ENCODE data around the gene ZNF324. TPM values are rescaled to one million over a fixed set of nuclear protein-coding genes. Genes with fewer than 3 reads are reported as not detected.

Gene ZNF324
- total and polyA plus RNA-seq, 12 donors: 2.6 to 6.1 (median 4.8) TPM

GRCh38 chr19:58522709-58523108 lies 55.8 kb downstream of the ZNF324 start:
- DNase-seq (no peak), ATAC-seq (no peak)
- WGBS, 2 donors: 78 to 86% methylated on average over 3 of the region's 3 CpGs
- H3K27me3 ChIP-seq: no peaks in the 10 kb centered on the region
- intact Hi-C loops (cut with DNase I): no loop called here
- H3K4me1 ChIP-seq: peaks cover 8 to 25% (median 18%) of the 10 kb centered on the region in 9 donors
- H3K9me3 ChIP-seq: no peaks in the 10 kb centered on the region
- TF ChIP-seq CTCF (IDR thresholded peaks at IDR 0.05): no peak
- H3K36me3 ChIP-seq: no peaks in the 10 kb centered on the region
- no peak overlapping the region for H3K27ac ChIP-seq
- no peak overlapping the region for H3K4me3 ChIP-seq

Other genes with a start within 250 kb of the ZNF324 start
- gene ZNF544, start 238.2 kb upstream of the ZNF324 start, total RNA-seq: 10 to 100 TPM; 19.2 to 35.0 (median 23.7) TPM
- 10 to 100 TPM; 20.6 to 20.7 TPM for gene ZNF544, start 238.2 kb upstream of the ZNF324 start, polyA plus RNA-seq
- 1 to 10 TPM; 4.4 to 6.2 (median 5.6) TPM for gene ZNF8, start 188.1 kb upstream of the ZNF324 start, total RNA-seq
- gene ZNF8, start 188.1 kb upstream of the ZNF324 start, polyA plus RNA-seq: 1 to 10 TPM; 1.4 to 4.2 TPM
- 10 to 100 TPM; 14.4 to 28.7 (median 17.7) TPM for gene ERVK3-1, start 161.7 kb upstream of the ZNF324 start, total RNA-seq
- gene ERVK3-1, start 161.7 kb upstream of the ZNF324 start, polyA plus RNA-seq: 10 to 100 TPM; 28.6 to 57.5 TPM
- gene ZSCAN22, start 140.1 kb upstream of the ZNF324 start, total RNA-seq: 1 to 10 TPM; 1.2 to 2.1 (median 1.4) TPM
- under 1 TPM; 0.80 to 0.87 TPM for gene ZSCAN22, start 140.1 kb upstream of the ZNF324 start, polyA plus RNA-seq
- 1 to 10 TPM in 9 of 10 donors, under 1 TPM in 1; 0.80 to 5.5 (median 2.0) TPM for gene A1BG, start 113.6 kb upstream of the ZNF324 start, total RNA-seq
- 1 to 10 TPM; 9.6 TPM for gene A1BG, start 113.6 kb upstream of the ZNF324 start, polyA plus RNA-seq
- gene ZNF497, start 104.3 kb upstream of the ZNF324 start, total RNA-seq: under 1 TPM in 9 of 10 donors, not detected in 1; 0.14 to 0.73 (median 0.30) TPM
- gene ZNF497, start 104.3 kb upstream of the ZNF324 start, polyA plus RNA-seq: under 1 TPM; 0.22 to 0.33 TPM
- gene ZNF837, start 86.0 kb upstream of the ZNF324 start, total RNA-seq: under 1 TPM; 0.11 to 0.90 (median 0.41) TPM
- under 1 TPM; 0.36 to 0.88 TPM for gene ZNF837, start 86.0 kb upstream of the ZNF324 start, polyA plus RNA-seq
- gene RPS5, start 79.8 kb upstream of the ZNF324 start, total RNA-seq: 100 to 1,000 TPM; 360 to 610 (median 413) TPM
- gene RPS5, start 79.8 kb upstream of the ZNF324 start, polyA plus RNA-seq: 1,000 to 10,000 TPM in 1 of 2 donors, 100 to 1,000 TPM in 1; 430 to 2,053 TPM
- not detected for gene RNF225, start 71.4 kb upstream of the ZNF324 start, total RNA-seq
- gene RNF225, start 71.4 kb upstream of the ZNF324 start, polyA plus RNA-seq: not detected
- 10 to 100 TPM; 12.7 to 20.4 (median 17.6) TPM for gene ZNF584, start 58.4 kb upstream of the ZNF324 start, total RNA-seq
- gene ZNF584, start 58.4 kb upstream of the ZNF324 start, polyA plus RNA-seq: 10 to 100 TPM in 1 of 2 donors, 1 to 10 TPM in 1; 6.5 to 15.9 TPM
- 1 to 10 TPM; 3.6 to 6.7 (median 5.1) TPM for gene ZNF132, start 26.9 kb upstream of the ZNF324 start, total RNA-seq
- gene ZNF132, start 26.9 kb upstream of the ZNF324 start, polyA plus RNA-seq: 1 to 10 TPM; 1.1 to 1.3 TPM
- 1 to 10 TPM; 1.9 to 5.2 (median 3.2) TPM for gene ZNF324B, start 15.5 kb upstream of the ZNF324 start, total RNA-seq
- 1 to 10 TPM; 1.4 to 1.6 TPM for gene ZNF324B, start 15.5 kb upstream of the ZNF324 start, polyA plus RNA-seq
- 1 to 10 TPM; 4.2 to 7.0 (median 5.1) TPM for gene ZNF446, start 9.3 kb downstream of the ZNF324 start, total RNA-seq
- gene ZNF446, start 9.3 kb downstream of the ZNF324 start, polyA plus RNA-seq: 10 to 100 TPM in 1 of 2 donors, 1 to 10 TPM in 1; 7.1 to 11.1 TPM
- gene SLC27A5, start 44.9 kb downstream of the ZNF324 start, total RNA-seq: 1 to 10 TPM; 2.2 to 4.9 (median 3.9) TPM
- 1 to 10 TPM; 7.4 to 7.9 TPM for gene SLC27A5, start 44.9 kb downstream of the ZNF324 start, polyA plus RNA-seq
- 10 to 100 TPM in 5 of 10 donors, 1 to 10 TPM in 5; 7.7 to 13.3 (median 9.7) TPM for gene ZBTB45, start 52.7 kb downstream of the ZNF324 start, total RNA-seq
- 1 to 10 TPM; 7.1 to 8.7 TPM for gene ZBTB45, start 52.7 kb downstream of the ZNF324 start, polyA plus RNA-seq
- 100 to 1,000 TPM; 121 to 163 (median 150) TPM for gene TRIM28, start 77.0 kb downstream of the ZNF324 start, total RNA-seq
- 100 to 1,000 TPM; 105 to 129 TPM for gene TRIM28, start 77.0 kb downstream of the ZNF324 start, polyA plus RNA-seq
- gene CHMP2A, start 88.0 kb downstream of the ZNF324 start, total RNA-seq: 100 to 1,000 TPM; 123 to 151 (median 131) TPM
- gene CHMP2A, start 88.0 kb downstream of the ZNF324 start, polyA plus RNA-seq: 100 to 1,000 TPM; 239 to 349 TPM
- gene UBE2M, start 91.5 kb downstream of the ZNF324 start, total RNA-seq: 100 to 1,000 TPM; 107 to 146 (median 122) TPM
- gene UBE2M, start 91.5 kb downstream of the ZNF324 start, polyA plus RNA-seq: 100 to 1,000 TPM in 1 of 2 donors, 10 to 100 TPM in 1; 45.4 to 115 TPM
- 10 to 100 TPM in 2 of 10 donors, 1 to 10 TPM in 8; 4.4 to 12.0 (median 8.3) TPM for gene MZF1, start 106.3 kb downstream of the ZNF324 start, total RNA-seq
- 10 to 100 TPM in 1 of 2 donors, 1 to 10 TPM in 1; 7.6 to 28.0 TPM for gene MZF1, start 106.3 kb downstream of the ZNF324 start, polyA plus RNA-seq